Fibroblast of lung (primary cell): ENCODE results near the gene TMCC3. TPM values are rescaled to one million over a fixed set of nuclear protein-coding genes. Genes with fewer than 3 reads are reported as not detected.

Experiments used
- DNase-seq, 2 donors: peaks; one replicate each; pipeline versions ENCODE4 v3.0.0 to v3.0.0-alpha.2; 2010; ENCODE audit warnings: low read depth in 2 of 2
- H2AFZ ChIP-seq: 2 replicates; pipeline ENCODE4 v1.5.1; 2012; ENCODE audit warnings: low read length, control low read depth, inconsistent platforms
- H3K27ac ChIP-seq: 2 replicates; pipeline ENCODE4 v1.5.1; 2011; ENCODE audit warnings: low read length, control low read depth; ENCODE audit not compliant: insufficient read depth
- H3K27me3 ChIP-seq: 2 replicates; pipeline ENCODE4 v1.5.1; 2011; ENCODE audit warnings: mild to moderate bottlenecking, low read length; ENCODE audit not compliant: control insufficient read depth, insufficient read depth
- H3K36me3 ChIP-seq: 2 replicates; pipeline ENCODE4 v1.5.1; 2011; ENCODE audit warnings: low read length; ENCODE audit not compliant: control insufficient read depth, insufficient read depth
- H3K4me1 ChIP-seq: 2 replicates; pipeline ENCODE4 v1.5.1; 2011; ENCODE audit warnings: low read length; ENCODE audit not compliant: control insufficient read depth, insufficient read depth; ENCODE audit errors: extremely low read depth
- H3K4me2 ChIP-seq: 2 replicates; pipeline ENCODE4 v1.5.1; 2011; ENCODE audit warnings: low read length, control low read depth; ENCODE audit not compliant: insufficient read depth; ENCODE audit errors: extremely low read depth
- H3K4me3 ChIP-seq, 4 experiments: fragments of 200-600 bp in 1 of 4; sonication (generic) in 1 of 4; replicated peaks in 1 of 4; 2 replicates each; pipeline ENCODE4 v1.5.1; 2011 to 2016; ENCODE audit warnings: low read length in 4 of 4, low read depth in 3 of 4, mild to moderate bottlenecking in 3 of 4, control low read depth in 2 of 4, inconsistent platforms in 1 of 4, mixed read lengths in 1 of 4; ENCODE audit not compliant: insufficient read depth in 1 of 4; ENCODE audit errors: control extremely low read depth in 1 of 4
- H3K79me2 ChIP-seq: 2 replicates; pipeline ENCODE4 v1.5.1; 2012; ENCODE audit warnings: mild to moderate bottlenecking, low read length, inconsistent platforms; ENCODE audit not compliant: control insufficient read depth, insufficient read depth
- H3K9ac ChIP-seq: 2 replicates; pipeline ENCODE4 v1.5.1; 2011; ENCODE audit warnings: mild to moderate bottlenecking, low read length, control low read depth; ENCODE audit not compliant: insufficient read depth
- H3K9me3 ChIP-seq: 2 replicates; pipeline ENCODE4 v1.5.1; 2012; ENCODE audit warnings: low read depth, low read length; ENCODE audit not compliant: control insufficient read depth, insufficient read depth
- H4K20me1 ChIP-seq: 2 replicates; pipeline ENCODE4 v1.5.1; 2011; ENCODE audit warnings: low read length; ENCODE audit not compliant: control insufficient read depth, insufficient read depth; ENCODE audit errors: extremely low read depth
- EZH2 ChIP-seq: IDR thresholded peaks from 2 replicates; pipeline ENCODE4 v1.5.1; 2012; ENCODE audit warnings: low read length, control low read depth, mild to moderate bottlenecking; ENCODE audit errors: missing control alignments
- polyA plus RNA-seq, 2 donors: library from polyadenylated mRNA; depleted of rRNA in 1 of 2; stranded (reverse) in 1 of 2; unstranded in 1 of 2; fragments of >200 nt; gene quantifications; 2 replicates each; pipeline ENCODE4 v1.2.1, GENCODE V29; 2011 to 2012; ENCODE audit warnings: missing spikeins in 1 of 2
- total RNA-seq: library from RNA; depleted of rRNA; stranded (reverse); fragments of >200 nt; gene quantifications from 2 replicates; pipeline ENCODE4 v1.2.1, GENCODE V29; 2014
- TF ChIP-seq, protein P1 (sequence below), 2 donors: IDR thresholded peaks in 1 of 2; conservative IDR thresholded peaks in 1 of 2; 1 replicate in 1 of 2; 2 replicates in 1 of 2; pipeline ENCODE4 v1.5.1; 2011 to 2012; ENCODE audit warnings: low read length in 2 of 2, control low read depth in 1 of 2, inconsistent platforms in 1 of 2, low read depth in 1 of 2, mild to moderate bottlenecking in 1 of 2

The TMCC3 gene
- total and polyA plus RNA-seq, 2 donors (not counting 1 experiment from before 2014, with no cell fraction given): 0.22 to 0.33 TPM

DNA sequence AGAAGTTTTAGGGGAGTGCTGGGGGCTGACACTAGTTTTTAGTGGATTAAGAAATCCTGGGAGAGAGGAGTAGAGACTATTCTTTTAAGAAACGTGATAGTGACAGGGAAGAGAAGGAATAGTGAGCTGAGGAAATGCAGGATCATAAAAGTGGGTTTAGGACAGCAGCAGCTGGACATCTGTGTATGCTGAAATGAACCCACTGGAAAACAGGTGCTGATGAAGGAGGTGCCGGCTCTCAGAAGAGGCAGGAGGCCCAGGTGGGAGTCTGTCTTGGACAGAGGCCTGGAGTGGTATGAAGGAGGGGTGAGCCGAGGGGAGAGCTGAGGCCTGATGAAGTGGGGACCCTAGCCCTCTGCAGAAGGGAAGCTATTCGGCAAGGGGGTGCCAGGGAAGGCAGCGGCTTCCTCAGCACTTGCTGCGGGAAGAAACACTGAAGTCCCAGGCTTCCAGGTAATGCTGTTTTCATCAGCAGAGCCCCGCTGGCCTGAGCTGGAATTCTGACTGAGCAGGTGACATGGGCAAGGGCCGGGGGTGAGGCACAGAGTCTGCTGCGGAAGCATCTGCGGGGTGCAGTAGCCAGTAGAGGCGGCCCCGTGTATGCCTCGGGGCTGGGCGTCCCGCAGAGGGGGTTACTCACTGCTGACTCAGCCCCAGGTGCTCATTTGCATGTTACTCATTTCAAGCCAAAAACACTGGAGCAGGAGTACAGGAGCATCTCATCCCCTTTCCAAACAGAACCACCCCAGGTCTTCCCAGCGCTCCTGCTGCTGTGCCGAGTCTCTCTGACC is 89.7 kb downstream of the TMCC3 start:
- H3K4me2 ChIP-seq: no peak overlapping the region
- no peaks in the 10 kb centered on the region for H3K9me3 ChIP-seq
- H3K9ac ChIP-seq: no peak overlapping the region
- no peaks in the 10 kb centered on the region for H3K27me3 ChIP-seq
- no peaks in the 10 kb centered on the region for H3K36me3 ChIP-seq
- no peaks in the 10 kb centered on the region for H3K4me1 ChIP-seq
- DNase-seq: peak; percentile 49 to 85
- no peak overlapping the region for H3K4me3 ChIP-seq
- no peak overlapping the region for H2AFZ ChIP-seq
- H3K79me2 ChIP-seq: no peaks in the 10 kb centered on the region
- H4K20me1 ChIP-seq: no peaks in the 10 kb centered on the region
- H3K27ac ChIP-seq: no peak overlapping the region
- TF ChIP-seq, protein P1, sequence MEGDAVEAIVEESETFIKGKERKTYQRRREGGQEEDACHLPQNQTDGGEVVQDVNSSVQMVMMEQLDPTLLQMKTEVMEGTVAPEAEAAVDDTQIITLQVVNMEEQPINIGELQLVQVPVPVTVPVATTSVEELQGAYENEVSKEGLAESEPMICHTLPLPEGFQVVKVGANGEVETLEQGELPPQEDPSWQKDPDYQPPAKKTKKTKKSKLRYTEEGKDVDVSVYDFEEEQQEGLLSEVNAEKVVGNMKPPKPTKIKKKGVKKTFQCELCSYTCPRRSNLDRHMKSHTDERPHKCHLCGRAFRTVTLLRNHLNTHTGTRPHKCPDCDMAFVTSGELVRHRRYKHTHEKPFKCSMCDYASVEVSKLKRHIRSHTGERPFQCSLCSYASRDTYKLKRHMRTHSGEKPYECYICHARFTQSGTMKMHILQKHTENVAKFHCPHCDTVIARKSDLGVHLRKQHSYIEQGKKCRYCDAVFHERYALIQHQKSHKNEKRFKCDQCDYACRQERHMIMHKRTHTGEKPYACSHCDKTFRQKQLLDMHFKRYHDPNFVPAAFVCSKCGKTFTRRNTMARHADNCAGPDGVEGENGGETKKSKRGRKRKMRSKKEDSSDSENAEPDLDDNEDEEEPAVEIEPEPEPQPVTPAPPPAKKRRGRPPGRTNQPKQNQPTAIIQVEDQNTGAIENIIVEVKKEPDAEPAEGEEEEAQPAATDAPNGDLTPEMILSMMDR (conservative IDR thresholded peaks at IDR 0.05 in 1 of 2, IDR thresholded peaks at IDR 0.05 in 1 of 2; ENCODE audit: low read depth in 1 of 2, low read length in 2 of 2): no peak
- no peak for TF ChIP-seq EZH2

DNA sequence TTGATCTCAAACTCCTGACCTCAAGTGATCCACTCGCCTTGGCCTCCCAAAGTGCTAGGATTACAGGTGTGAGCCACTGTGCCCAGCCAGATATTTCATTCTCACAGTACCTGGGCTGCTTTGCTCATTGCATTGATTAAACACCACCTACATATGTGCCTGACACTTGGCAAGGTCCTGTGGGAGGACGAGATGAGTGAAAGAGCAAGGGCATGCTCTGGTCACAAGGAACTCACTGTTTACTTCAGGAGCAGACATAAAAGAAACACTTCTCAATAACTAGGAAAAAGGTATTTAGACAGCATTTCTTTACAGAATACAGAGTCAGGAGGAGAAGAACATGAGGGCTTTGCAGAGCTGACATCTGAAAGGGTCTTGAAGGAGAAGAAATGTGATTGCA is 91.7 kb downstream of the TMCC3 start:
- no peak overlapping the region for H3K4me3 ChIP-seq
- H3K36me3 ChIP-seq: no peaks in the 10 kb centered on the region
- H3K27me3 ChIP-seq: no peaks in the 10 kb centered on the region
- H4K20me1 ChIP-seq: no peaks in the 10 kb centered on the region
- TF ChIP-seq, protein P1 (conservative IDR thresholded peaks at IDR 0.05 in 1 of 2, IDR thresholded peaks at IDR 0.05 in 1 of 2; ENCODE audit: low read depth in 1 of 2, low read length in 2 of 2): no peak
- TF ChIP-seq EZH2: no peak
- H3K4me1 ChIP-seq: no peaks in the 10 kb centered on the region
- no peak for DNase-seq
- no peak overlapping the region for H3K9ac ChIP-seq
- no peaks in the 10 kb centered on the region for H3K79me2 ChIP-seq
- H3K9me3 ChIP-seq: no peaks in the 10 kb centered on the region
- H3K4me2 ChIP-seq: no peak overlapping the region
- no peak overlapping the region for H2AFZ ChIP-seq
- no peak overlapping the region for H3K27ac ChIP-seq

DNA sequence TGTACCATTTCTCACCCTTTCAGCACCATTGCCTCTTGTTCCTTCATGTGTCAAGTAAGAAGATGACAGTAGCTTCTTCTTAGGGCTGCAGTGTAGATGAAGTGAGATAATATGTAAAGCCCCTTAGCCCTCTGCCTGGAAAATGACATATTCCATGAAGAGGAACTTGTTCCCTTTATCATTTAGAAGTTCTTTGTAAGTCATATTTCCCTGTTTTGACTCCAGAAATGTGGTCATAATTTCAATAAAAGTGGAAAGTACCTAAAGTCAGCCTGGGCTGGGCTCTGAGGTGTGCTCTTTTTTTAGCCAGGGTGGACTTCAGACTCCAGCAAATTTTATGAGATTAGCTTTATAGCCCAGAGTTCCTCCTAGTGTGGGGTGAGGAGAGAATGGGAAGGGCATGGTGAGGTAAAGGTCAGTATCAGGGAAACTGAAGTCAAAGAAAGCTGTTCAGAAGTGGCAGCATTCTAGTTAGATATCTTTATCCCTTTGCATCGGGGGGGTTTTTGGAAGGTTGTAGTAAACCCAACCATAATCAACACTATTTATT is 92.5 kb downstream of the TMCC3 start:
- no peaks in the 10 kb centered on the region for H4K20me1 ChIP-seq
- H3K79me2 ChIP-seq: no peaks in the 10 kb centered on the region
- no peaks in the 10 kb centered on the region for H3K27me3 ChIP-seq
- no peak overlapping the region for H3K4me2 ChIP-seq
- H3K9me3 ChIP-seq: no peaks in the 10 kb centered on the region
- TF ChIP-seq, protein P1 (conservative IDR thresholded peaks at IDR 0.05 in 1 of 2, IDR thresholded peaks at IDR 0.05 in 1 of 2; ENCODE audit: low read depth in 1 of 2, low read length in 2 of 2): no peak
- TF ChIP-seq EZH2: no peak
- H3K9ac ChIP-seq: no peak overlapping the region
- no peaks in the 10 kb centered on the region for H3K36me3 ChIP-seq
- peaks cover 2% of the 10 kb centered on the region for H3K4me1 ChIP-seq
- H3K27ac ChIP-seq: no peak overlapping the region
- no peak overlapping the region for H3K4me3 ChIP-seq
- no peak for DNase-seq
- no peak overlapping the region for H2AFZ ChIP-seq
